ENCODE measurements around the gene MCRIP1.

MCRIP1 gene

GRCh38 chr17:81833160-81833920 is at the start of gene MCRIP1:
Gene MCRIP1, minus strand, starts transcription at chr17:81833291. Its CDS starts 8,785 bp downstream, at chr17:81824506.
- peak; percentile 96 for DNase-seq

- DNase-seq, result no peak
These were observed 46.0 kb upstream of the MCRIP1 start for GRCh38 chr17:81879121-81879520.

DNA sequence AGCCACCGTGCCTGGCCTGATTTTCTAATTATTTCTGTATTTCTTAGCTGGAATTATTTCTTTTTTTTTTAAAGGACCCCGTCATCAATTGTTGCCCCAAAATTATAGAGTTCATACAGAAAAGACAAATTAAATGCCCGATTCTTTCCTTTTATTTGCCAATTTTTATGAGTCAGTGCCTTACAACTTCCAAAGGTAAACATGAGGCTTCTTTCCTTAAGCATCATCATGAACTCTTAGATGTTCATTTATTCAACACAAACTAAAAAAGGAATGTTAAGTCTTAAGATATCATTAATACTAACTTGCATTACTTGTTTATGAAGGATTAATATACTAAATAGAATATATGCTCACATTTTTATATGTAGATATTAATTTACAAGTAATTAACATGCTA is 45.2 kb upstream of the MCRIP1 start:
- DNase-seq, result no peak

DNA sequence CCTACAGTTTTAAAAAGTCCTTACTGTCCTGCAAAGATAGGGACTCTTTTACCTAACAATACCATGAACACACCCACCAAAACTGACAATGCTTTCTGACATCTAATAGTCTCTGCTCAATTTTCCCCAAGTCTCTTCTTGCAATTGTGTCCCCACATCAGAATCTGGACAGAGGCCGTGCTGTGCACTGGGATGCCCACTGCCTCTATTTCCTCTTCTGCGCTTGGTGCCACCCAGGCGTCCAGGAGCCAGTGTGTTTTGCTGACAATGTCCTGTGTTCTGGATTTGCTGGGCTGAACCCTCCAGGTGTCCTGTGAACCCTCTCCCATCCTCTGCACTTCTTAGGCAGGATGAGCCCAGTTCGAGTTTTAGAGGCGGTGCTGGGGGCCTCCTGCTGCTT is 44.5 kb upstream of the MCRIP1 start:
- DNase-seq, result no peak

- peak; percentile 93 for DNase-seq
These were observed 38.5 kb upstream of the MCRIP1 start for GRCh38 chr17:81871387-81872230.

DNA sequence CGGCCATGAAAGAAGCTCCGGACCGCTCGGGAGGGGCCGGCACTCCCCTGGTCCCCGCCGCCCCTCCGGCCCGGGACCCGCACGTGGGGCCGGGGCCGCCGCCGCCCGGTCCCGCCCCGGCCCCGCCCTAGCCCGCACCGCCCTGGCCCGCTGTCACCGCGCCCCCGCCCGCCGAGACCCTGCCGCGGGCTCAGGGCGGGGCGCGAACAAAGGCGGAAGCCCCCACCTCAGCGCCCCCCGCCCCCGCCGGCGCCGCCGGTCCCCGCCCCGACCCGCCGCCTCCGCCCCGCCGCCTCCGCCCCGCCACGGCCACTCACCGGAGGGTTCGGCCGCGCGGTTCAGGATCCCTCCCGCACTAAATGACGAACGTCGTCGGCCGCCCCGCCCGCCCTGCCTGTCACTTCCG is 37.9 kb upstream of the MCRIP1 start, which contains the start of gene ARHGDIA:
Gene ARHGDIA (minus strand): TSS at position 357 of the 406 bp plus-strand sequence. CDS start 1,407 bp downstream, outside the sequence.
- DNase-seq, result no peak

GRCh38 chr17:81870131-81870980 is 37.3 kb upstream of the MCRIP1 start:
- DNase-seq, result peak; percentile 66

DNA sequence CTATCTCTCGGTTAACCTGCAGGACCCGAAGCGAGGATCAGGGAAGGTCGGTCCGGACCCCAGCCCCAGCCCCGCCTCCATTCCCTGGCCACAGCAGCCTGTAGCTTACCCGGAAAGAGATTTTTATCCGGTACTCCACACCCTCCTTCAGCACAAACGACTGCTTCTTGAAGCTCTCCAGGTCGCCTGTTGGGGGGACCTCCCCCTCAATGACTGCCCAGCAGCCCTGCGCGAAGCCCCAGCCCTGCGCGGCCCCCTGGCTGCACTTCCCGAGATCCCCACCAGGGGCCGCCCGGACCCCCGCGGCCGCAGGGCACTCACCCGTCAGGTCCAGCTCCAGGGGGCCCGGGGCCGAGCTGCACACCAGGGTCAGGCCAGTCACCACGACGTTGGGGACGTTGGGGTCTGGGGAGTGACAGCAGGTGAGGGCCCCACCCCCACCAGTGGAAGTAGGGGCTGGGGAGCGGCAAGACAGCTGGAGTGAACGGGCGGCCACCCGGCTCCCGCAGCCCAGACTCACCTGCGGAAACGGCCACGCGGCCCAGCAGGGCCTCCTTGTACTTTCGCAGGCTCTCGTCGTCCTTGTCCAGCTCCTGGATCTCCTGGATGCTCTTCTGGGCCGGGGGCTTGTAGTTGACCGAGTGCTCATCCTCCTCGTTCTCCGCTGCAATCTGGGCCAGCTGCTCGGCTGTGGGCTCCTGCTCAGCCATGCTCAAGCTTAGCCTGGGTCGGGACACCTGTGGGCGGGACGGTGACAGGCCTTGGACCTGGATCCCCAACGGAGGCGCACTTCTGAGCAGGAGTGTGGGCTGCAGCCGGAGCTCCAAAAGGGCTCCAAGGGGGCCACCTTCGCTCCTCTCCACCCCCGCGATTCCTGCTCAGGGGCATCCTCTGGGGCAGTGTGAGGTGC is 36.4 kb upstream of the MCRIP1 start:
- peak; percentile 73 for DNase-seq

DNA sequence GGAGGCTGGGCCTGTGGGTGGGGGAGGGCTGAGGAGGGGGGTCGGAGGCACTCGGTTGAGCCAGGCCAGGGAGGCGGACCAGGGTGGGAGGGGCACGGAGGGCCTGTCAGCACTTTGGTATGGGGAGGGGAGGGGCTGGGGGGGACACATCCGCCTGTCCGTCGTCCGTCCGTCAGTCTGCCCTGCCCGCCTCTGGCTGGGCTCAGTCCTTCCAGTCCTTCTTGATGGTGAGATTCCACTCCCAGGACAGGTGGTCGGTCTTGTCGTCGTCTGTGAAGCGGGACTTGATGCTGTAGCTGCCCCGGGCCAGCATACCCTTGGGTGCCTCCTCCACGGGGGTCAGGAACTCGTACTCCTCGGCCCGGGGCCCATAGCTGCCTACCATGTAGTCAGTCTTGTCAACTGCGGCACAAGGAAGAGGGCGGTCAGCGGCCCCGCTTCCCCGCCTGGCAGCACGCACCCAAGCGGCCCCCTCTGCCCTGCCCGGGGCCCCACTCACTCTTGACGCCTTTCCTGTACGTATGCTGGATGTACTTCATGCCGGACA is 35.7 kb upstream of the MCRIP1 start:
- peak; percentile 66 for DNase-seq

DNA sequence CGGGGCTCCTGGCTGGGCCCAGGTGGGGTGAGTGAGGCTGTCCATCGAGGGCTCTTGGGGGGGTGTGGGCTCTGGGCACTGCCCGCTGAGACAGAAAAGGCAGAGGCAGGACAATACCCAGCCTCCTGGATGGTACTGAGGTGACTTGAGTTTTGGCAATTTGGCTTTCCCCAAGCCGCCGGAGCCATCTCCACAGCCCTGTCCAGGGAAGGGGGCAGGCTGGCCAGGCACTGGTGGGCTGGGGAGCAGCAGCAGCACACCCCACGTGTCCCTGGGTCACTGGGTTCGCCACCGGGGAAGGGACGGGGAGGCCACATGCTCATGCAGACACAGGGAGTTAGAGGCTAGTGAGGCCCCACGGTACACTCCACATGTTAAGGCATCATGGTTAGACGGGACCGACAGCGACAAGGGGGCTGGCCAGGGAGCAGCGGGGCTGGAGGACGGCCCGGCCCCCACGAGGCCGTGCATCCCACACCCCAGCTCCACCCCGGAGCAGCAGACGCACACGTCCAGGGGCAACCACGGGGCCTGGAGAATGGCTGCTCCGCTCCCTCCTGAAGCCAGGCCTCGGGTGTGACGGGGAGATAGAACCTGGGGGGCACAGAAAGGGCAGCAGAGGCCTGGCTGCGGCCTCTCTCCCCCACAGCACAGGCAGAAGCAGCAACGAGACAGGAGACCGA is 35.0 kb upstream of the MCRIP1 start:
- DNase-seq, result no peak

DNA sequence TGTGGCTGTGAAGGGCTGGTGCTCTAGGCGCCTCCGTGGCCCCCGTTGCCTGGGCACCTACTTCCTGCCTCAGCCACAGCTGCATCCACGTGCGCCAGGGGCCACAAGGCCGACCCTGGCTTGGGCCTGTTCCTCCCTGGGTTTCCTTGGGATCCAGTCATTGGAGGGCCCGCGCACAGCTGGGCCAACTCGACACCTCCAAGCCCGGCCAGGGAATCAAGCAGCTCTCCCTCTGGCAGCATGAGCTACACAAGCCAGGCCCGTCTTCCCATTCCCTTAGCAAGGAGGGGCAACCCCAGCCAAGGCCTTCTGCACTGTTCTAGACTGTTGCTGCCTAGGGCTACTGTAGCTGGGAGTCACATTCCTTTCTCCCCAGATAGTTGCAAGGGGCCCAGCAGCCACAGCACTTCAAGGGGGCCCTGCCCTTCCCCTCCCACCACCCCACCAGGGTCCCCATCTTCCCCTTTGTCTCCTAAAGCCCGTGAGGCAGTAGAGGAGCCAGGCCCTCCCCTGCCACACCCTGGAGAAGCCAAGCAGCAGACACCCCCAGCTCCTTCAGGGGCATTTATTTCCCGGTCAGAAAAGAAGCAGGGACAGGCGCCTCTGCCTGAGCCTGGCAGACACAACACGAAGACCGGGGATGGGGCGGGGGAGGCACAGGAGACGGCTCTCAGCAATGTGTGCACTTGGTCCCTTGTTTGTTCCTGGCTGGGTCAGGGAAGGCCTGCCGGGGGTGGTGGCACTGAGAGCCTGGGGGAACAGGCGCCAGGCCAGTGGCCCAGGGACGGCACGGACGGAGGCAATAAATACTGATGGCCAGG is 34.3 kb upstream of the MCRIP1 start:
- no peak for DNase-seq

GRCh38 chr17:81866440-81867169 is 33.5 kb upstream of the MCRIP1 start:
- DNase-seq, result no peak

DNA sequence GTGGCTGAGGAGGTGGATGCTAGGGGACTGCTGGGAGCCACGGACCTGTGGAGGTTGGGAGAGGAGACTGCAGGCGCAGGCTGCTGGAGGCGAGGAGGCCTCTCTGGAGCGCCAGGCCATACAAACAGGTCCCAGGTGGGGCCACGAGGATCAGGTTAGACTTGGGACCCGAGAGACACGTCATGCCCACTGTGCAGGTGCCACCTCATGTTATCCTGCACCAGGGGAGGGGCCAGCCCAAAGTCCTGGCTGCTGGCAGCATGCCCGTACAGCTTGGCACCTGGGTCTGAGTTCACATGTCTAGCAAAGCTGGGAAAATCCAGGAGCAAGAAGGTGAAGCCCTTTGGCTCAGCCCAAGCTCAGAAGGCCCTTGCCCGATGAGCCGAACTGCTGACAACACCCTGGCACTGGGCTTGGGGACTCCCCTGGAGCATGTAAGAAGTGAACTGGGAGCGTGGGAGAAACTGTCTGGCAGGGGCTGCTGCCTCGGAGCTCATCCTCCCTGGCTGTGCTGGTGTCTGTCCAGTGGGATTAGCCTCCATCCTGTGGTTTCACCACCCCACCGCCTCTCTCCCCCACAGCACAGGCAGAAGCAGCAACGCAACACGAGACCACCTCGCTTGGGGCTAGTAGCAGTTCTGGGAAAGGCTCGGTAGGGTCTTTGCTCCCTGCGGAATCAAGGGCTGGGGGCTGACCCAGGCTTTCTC is 32.8 kb upstream of the MCRIP1 start:
- no peak for DNase-seq

GRCh38 chr17:81865358-81865732 is 32.3 kb upstream of the MCRIP1 start:
- no peak for DNase-seq

DNA sequence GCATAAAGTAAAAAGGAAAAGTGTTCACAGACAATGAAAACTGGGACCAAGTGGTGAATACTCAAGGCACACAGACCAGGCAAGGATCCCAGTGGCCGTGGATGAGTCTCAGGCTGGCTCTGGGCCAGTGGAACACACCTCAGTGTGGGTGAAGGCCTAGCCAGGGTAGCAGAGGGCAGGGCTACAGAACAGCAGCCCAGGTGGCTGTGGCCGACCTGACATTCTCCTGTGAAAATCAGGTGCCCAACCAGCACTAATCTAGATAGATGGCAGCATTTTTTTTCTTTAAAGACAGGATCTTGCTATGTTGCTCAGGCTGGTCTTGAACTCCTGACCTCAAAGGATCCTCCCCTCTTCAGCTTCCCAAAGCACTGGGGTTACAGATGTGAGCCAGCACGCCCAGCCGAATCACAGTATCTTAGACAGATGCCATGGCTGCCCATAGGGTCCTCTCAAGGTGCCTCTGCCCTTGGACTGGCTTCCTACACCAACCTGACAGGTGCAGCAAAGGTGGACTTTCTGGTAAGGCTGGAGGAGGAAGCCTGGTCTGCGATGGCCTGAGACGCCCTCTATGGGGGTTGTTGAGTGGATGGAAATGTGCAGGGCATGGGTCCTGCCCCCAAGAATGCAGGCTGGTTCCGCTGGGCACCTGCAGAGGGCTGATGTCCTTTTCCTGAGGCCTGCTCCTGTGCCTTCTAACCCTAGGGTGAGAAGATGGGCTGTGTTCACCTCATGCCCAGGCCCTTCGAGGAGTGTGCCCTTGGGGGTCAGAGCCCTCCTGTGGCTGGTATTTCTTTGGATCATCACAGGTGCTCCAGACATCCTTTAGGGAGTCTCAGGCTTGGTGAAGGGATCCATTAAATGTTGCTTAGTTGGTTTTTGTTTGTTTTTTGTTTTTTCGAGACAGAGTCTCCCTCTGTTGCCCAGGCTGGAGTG is 31.0 kb upstream of the MCRIP1 start:
- no peak for DNase-seq

- no peak for DNase-seq
These were observed 30.1 kb upstream of the MCRIP1 start for GRCh38 chr17:81863123-81863675.
